CD4-positive, alpha-beta T cell treated with Interleukin-2 at 100 ng/mL for 4 hours (primary cell): ENCODE data around the gene DCUN1D4.

Experiments
- DNase-seq: peaks from one replicate; pipeline ENCODE4 v3.0.0-alpha.2; 2020; ENCODE audit warnings: low spot score

Gene DCUN1D4

GRCh38 chr4:51842554-51843308 is at the start of gene DCUN1D4:
DCUN1D4 (plus strand) TSS chr4:51843153; CDS start chr4:51843243, 90 bp downstream.
- DNase-seq = peak; percentile 99

DNA sequence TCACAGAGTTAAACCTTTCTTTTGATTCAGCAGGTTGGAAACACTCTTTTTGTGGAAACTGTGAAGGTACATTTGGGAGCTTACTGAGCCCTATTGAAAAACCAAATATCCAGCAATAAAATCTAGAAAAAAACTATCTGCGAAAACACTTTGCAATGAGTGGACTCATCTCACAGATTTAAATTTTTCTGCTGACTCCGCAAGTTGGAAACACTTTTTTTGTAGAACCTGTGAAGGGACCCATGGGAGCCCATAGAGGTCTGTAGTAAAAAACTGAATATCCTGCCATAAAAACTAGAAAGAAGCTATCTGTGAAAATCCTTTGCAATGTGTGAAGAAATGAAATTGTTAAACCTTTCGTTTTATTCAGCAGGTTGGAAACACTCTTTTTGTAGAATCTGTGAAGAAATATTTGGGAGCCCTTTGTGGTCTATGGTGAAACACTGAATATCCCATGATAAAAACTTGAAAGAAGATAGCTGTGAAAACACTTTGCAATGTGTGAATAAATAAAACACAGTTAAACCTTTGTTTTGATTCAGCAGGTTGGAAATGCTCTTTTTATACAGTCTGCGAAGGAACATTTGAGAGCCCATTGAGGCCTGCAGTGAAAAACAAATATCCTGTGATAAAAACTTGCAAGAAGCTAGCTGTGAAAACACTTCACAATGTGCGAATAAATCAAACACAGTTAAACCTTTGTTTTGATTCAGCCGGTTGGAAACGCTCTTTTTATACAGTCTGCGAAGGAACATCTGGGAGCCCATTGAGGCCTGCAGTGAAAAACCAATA is 22.3 kb upstream of the DCUN1D4 start:
- DNase-seq = no peak

GRCh38 chr4:51825341-51825740 is 17.6 kb upstream of the DCUN1D4 start:
- no peak for DNase-seq

GRCh38 chr4:51830156-51830720 is 12.7 kb upstream of the DCUN1D4 start:
- DNase-seq = no peak

DNA sequence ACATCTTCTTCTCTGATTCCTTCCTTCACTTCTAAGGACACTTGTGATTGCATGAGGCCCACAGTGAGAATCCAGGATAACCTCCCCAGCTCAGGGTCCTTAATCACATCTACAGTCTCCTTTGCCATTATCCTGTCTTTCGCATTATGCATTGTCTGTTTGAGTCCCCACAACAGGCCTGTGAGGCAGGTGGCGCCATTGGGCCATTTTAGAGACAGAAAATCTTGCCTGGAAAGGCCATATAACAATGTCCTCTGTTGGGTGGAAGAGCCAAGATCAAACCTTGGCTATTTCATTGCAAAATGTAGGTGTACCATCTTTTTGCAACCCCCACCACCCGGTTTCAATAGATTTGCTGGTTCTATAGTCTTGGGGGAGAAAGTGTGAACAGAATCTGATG is 11.8 kb upstream of the DCUN1D4 start:
- DNase-seq = peak; percentile 66

DNA sequence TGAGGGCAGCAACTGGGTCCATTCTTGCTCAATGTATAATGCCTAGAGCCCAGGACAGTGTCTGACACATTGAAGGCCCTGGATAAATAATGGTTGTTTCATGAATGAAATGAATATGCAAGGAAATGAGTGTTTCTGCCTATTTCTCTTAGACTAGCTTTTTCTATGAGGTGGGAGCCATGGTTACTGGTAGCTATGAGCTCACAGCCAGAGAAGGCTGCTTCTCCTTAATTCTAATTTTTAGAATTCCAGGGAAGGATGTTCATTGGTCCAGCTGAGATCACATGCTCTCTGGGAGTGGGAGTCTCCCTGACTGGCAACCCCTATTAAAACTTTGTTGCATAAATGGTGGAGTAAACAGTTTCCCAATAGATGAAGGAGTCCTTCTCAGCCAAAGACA is 9.7 kb upstream of the DCUN1D4 start:
- no peak for DNase-seq

GRCh38 chr4:51835079-51835478 is 7.9 kb upstream of the DCUN1D4 start:
- DNase-seq = no peak

GRCh38 chr4:51835855-51836254 is 7.1 kb upstream of the DCUN1D4 start:
- DNase-seq = no peak

DNA sequence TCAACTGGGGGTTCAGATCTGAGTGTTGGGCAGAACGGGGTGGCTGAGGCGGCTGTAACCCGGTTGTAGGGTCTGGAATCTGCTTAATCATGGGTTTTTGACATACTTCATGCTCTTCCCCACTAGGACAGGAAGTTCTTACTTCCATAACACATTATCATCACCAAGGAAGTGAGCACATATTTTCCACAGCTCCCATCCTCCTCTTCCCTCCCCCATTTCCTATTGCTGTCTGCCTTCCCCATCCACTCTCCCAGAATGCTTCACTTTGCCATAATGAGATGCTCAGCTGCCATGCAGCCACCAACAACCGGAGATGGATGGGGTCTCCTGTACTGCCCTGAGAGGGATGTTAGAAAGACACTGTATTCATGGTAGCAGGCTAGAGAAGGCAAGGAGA is 6.4 kb upstream of the DCUN1D4 start:
- no peak for DNase-seq

GRCh38 chr4:51840781-51841180 is 2.2 kb upstream of the DCUN1D4 start:
- DNase-seq = no peak

- no peak for DNase-seq
Measured at GRCh38 chr4:51842167-51842553, 793 bp upstream of the DCUN1D4 start.

- peak; percentile 40 for DNase-seq
Measured at GRCh38 chr4:51843309-51844152, 578 bp downstream of the DCUN1D4 start.

DNA sequence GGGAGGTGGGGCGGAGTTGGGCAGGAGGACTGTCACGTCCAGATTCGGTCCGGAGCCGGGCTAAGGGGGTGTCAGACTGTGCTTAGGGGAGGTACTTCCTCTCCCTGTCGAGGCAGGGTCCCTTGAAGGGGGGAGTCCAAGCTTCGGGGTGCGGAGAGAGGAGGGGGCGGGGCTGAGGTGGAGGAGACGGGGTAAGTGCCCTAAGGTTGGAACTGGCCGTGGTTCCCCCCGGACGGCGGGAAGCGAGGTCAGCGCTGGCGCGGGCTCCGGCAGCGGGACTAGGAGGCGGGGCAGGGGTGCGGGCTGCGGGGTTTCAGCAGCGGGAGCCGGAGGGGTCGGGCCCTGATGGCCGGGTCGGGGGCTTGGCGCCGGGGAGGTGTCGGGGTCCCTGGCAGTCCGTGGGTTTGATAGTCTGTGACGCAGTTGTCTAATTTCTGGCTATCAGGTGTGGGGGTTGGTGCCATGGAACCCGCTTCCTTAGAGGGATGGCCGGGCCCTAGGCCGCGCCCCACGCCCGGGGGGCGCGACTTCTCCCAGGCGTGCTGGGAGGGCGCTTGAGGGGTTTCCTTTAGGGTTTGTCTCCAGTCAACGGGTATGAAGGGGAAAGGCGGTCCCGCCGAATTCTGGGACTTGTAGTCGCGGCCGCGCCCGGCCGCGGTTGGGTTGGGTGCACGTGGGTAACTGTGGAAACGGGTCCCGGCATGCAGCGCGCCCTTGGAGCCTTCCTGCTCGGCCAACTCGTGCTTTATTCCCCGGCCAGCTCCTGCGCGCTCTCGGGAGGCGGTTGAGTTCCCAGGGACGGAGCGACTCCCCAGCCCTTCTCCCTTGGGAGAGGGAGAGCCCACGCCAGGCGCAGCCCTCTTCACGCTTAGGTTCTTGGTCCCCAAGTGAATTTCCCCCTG is 1.5 kb downstream of the DCUN1D4 start:
- peak; percentile 83 for DNase-seq

DNA sequence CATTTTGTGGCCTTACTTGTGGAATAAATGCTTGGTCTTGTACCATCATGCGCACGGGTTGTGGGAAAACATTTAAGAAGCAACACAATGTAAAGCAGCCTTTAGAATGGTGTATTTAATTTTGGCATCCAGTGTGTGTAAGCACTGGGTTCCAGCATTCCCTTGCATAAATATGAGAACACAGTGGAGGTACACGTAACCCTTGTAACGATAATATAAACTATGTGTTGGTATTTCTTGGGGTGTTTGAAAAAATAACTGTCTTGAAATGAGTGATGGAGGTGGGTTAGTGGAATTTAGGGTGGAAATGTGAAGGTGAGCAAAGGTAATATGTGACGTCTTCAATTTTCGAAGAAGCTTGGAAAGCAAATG is 2.1 kb downstream of the DCUN1D4 start:
- no peak for DNase-seq

DNA sequence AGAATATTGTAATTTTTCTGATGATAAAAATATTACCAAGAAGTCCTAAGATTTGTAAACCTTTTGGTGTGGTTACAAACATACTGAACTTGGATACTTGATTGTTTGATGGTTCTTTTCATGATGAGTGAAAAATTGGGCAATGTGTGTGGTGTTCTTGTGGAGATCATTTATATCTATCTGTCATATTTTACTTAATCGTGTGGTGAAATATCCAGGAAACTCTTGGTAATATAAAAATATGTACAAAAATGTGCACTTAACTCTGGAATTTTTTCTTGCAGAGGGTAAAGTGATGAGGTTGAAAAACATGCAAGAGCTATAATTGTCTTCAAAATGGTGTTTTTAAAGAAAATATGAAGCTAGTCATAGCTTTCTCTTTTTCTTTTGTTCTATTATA is 2.8 kb downstream of the DCUN1D4 start:
- DNase-seq = no peak

DNA sequence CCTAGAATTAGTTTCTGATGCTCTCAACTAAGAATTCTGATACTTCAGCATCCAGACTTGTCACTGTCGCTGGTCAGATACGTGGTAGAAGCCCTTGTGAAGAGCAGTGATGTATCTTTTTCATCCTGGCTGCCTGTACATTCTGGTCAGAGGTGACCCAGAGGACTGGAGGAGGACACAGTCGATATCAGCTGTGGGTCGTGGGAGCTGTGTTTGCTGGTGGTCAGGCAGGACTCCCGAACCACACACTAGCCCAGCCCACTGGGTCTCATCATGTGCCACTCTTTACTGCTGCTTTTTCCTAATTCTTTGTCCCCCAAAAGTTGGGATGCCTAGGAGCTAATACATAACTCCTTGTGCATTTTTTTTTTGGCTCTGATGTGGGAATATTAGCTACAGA is 6.5 kb downstream of the DCUN1D4 start:
- no peak for DNase-seq

DNA sequence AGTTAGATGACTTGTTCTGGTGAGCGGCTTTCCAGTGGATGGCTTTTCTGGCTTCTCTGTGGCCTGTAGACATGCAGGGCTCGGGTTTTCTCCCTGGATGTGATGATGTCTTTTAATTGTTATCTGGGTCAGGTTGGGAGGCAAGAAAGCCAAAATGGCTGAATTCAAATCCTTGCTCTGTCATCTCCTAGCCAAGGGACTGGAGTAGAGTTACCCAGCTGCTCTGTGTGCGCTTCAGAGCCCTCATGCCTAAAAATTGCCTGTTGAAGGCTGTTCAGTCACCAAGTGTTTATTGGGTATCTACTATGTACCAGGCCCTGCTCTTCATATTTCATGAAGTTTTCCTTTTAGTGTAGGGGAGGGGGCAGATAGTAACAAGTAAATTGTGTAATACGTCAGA is 7.3 kb downstream of the DCUN1D4 start:
- no peak for DNase-seq

- no peak for DNase-seq
Measured at GRCh38 chr4:51851090-51851936, 8.4 kb downstream of the DCUN1D4 start.

DNA sequence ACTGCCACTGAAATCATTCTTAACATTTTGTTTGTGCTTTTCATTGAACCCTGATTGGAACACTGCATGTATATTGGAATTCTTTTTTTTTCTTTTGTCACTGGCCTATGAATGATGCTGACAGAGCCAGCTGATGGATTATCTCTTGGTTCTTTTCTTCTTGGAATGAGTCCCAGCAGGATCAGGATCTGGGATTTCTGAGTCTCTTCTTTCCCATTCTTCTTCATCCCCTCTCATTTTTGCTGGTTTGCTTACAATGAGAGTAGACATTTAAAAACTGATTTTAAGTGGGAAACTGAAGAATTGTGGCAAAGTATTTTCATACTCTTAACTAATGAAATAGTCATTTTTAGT is 9.0 kb downstream of the DCUN1D4 start:
- no peak for DNase-seq

GRCh38 chr4:51853027-51853682 is 10.2 kb downstream of the DCUN1D4 start:
- DNase-seq = no peak
